Karpas-422 (cell line): ENCODE data around the gene CLASP1. TPM values are rescaled to one million over a fixed set of nuclear protein-coding genes. Genes with fewer than 3 reads are reported as not detected.
A peak's percentile ranks its signal among the peaks of the same experiment; 100 is the strongest.
"Not testable (repeated sequence)": the region's sequence is repeated elsewhere in the genome, so short reads cannot be mapped to it uniquely, and the experiment has no call there.

Source experiments
- DNase-seq: peaks from one replicate; pipeline ENCODE4 v3.0.0-alpha.2; 2015
- H2AFZ ChIP-seq: fragments of 200-600 bp; sonication (generic); 2 replicates; pipeline ENCODE4 v1.6.1; 2014; ENCODE audit warnings: antibody characterized with exemption, low read length, mixed read lengths
- H3K27ac ChIP-seq: fragments of 200-600 bp; sonication (generic); 2 replicates; pipeline ENCODE4 v1.5.1; 2014; ENCODE audit warnings: mild to moderate bottlenecking, low read length, moderate library complexity
- H3K27me3 ChIP-seq: fragments of 200-600 bp; sonication (generic); 2 replicates; pipeline ENCODE4 v1.6.1; 2014; ENCODE audit warnings: low read length, mixed read lengths
- H3K36me3 ChIP-seq: fragments of 200-600 bp; sonication (generic); 2 replicates; pipeline ENCODE4 v1.6.1; 2014; ENCODE audit warnings: low read length, mixed read lengths; ENCODE audit not compliant: insufficient read depth
- H3K4me1 ChIP-seq: fragments of 200-600 bp; sonication (generic); 2 replicates; pipeline ENCODE4 v1.6.1; 2014; ENCODE audit warnings: mild to moderate bottlenecking, low read length, mixed read lengths
- H3K4me2 ChIP-seq: fragments of 200-600 bp; sonication (generic); 2 replicates; pipeline ENCODE4 v1.6.1; 2014; ENCODE audit warnings: low read length, low read depth, mild to moderate bottlenecking; ENCODE audit not compliant: poor library complexity, severe bottlenecking
- H3K4me3 ChIP-seq: fragments of 200-600 bp; sonication (generic); 2 replicates; pipeline ENCODE4 v1.5.1; 2014; ENCODE audit warnings: mild to moderate bottlenecking, antibody characterized with exemption, low read length, mixed read lengths
- H3K79me2 ChIP-seq: fragments of 200-600 bp; sonication (generic); 2 replicates; pipeline ENCODE4 v1.6.1; 2014; ENCODE audit warnings: mild to moderate bottlenecking, low read length, mixed read lengths
- H3K9ac ChIP-seq: fragments of 200-600 bp; sonication (generic); 2 replicates; pipeline ENCODE4 v1.6.0; 2014; ENCODE audit warnings: low read length
- H3K9me2 ChIP-seq: fragments of 200-600 bp; sonication (generic), shearing (Covaris generic); replicated peaks from 2 replicates; pipeline ENCODE4 v1.6.0; 2014; ENCODE audit warnings: mild to moderate bottlenecking, low read length, moderate library complexity; ENCODE audit not compliant: insufficient read depth
- H3K9me3 ChIP-seq: fragments of 300-700, 200-600 bp; sonication (generic); 2 replicates; pipeline ENCODE4 v1.6.1; 2014; ENCODE audit warnings: low read length, mixed read lengths
- H4K20me1 ChIP-seq: fragments of 200-600 bp; sonication (generic); 2 replicates; pipeline ENCODE4 v1.6.1; 2014; ENCODE audit warnings: mild to moderate bottlenecking, antibody characterized with exemption, low read length, low read depth; ENCODE audit not compliant: insufficient read depth
- total RNA-seq: library from RNA; depleted of rRNA; stranded (reverse); fragments of >200 nt; shearing (Covaris generic); gene quantifications from 2 replicates; pipeline ENCODE4 v1.2.3, GENCODE V29; 2014; ENCODE audit warnings: low replicate concordance

Gene CLASP1
- total RNA-seq, 1 experiment from 2014 or later: 102 TPM

GRCh38 chr2:121626777-121627524 is 22.3 kb downstream of the CLASP1 start:
- Histone ChIP-seq H3K9me2 (no peaks in the 10 kb centered on the region), H3K27me3 (no peaks in the 10 kb centered on the region), H3K27ac (no peak overlapping the region), H3K79me2 (peaks cover 94% of the 10 kb centered on the region), H3K4me3 (no peak overlapping the region), H3K36me3 (no peaks in the 10 kb centered on the region), H3K9ac (no peak overlapping the region), H3K9me3 (no peaks in the 10 kb centered on the region), H3K4me2 (no peak overlapping the region), H4K20me1 (no peaks in the 10 kb centered on the region), H3K4me1 (no peaks in the 10 kb centered on the region), H2AFZ (no peak overlapping the region)
- DNase-seq: no peak

GRCh38 chr2:121625953-121626352 is 23.3 kb downstream of the CLASP1 start:
- H3K9me2 ChIP-seq: no peaks in the 10 kb centered on the region
- no peaks in the 10 kb centered on the region for H4K20me1 ChIP-seq
- no peak overlapping the region for H2AFZ ChIP-seq
- no peak for DNase-seq
- H3K27me3 ChIP-seq: no peaks in the 10 kb centered on the region
- no peaks in the 10 kb centered on the region for H3K9me3 ChIP-seq
- H3K4me2 ChIP-seq: no peak overlapping the region
- H3K27ac ChIP-seq: no peak overlapping the region
- peaks cover 94% of the 10 kb centered on the region for H3K79me2 ChIP-seq
- no peak overlapping the region for H3K4me3 ChIP-seq
- no peak overlapping the region for H3K9ac ChIP-seq
- H3K36me3 ChIP-seq: no peaks in the 10 kb centered on the region
- H3K4me1 ChIP-seq: no peaks in the 10 kb centered on the region

- no peak for DNase-seq
Observed at GRCh38 chr2:121617042-121617599, 32.1 kb downstream of the CLASP1 start.

GRCh38 chr2:121613774-121614173 is 35.5 kb downstream of the CLASP1 start:
- no peak for DNase-seq
- peaks cover 20% of the 10 kb centered on the region for H3K36me3 ChIP-seq
- peak overlapping the region; percentile 26; the same call in 1 of the 2 replicates for H3K4me3 ChIP-seq
- no peak overlapping the region for H3K9ac ChIP-seq
- H3K27me3 ChIP-seq: no peaks in the 10 kb centered on the region
- H3K4me1 ChIP-seq: peaks cover 9% of the 10 kb centered on the region; the same call in 1 of the 2 replicates
- no peak overlapping the region for H3K27ac ChIP-seq
- no peak overlapping the region for H3K4me2 ChIP-seq
- 0 out of 2 replicates have a peak, but pooled peaks cover 1% of the 10 kb centered on the region for H3K9me2 ChIP-seq
- peaks cover 86% of the 10 kb centered on the region for H3K79me2 ChIP-seq
- H4K20me1 ChIP-seq: no peaks in the 10 kb centered on the region
- H3K9me3 ChIP-seq: peaks cover 16% of the 10 kb centered on the region
- H2AFZ ChIP-seq: no peak overlapping the region

More at GRCh38 chr2:121617042-121617599, 32.1 kb downstream of the CLASP1 start:
- Histone ChIP-seq H3K4me3 (no peak overlapping the region), H3K9me2 (0 out of 2 replicates have a peak, but pooled peaks cover 4% of the 10 kb centered on the region), H3K36me3 (peaks cover 20% of the 10 kb centered on the region), H4K20me1 (no peaks in the 10 kb centered on the region), H3K4me2 (no peak overlapping the region), H3K9ac (no peak overlapping the region), H3K4me1 (peaks cover 11% of the 10 kb centered on the region; the same call in 1 of the 2 replicates), H2AFZ (no peak overlapping the region), H3K27me3 (no peaks in the 10 kb centered on the region), H3K27ac (no peak overlapping the region), H3K79me2 (peaks cover 100% of the 10 kb centered on the region), H3K9me3 (peaks cover 10% of the 10 kb centered on the region)

- H3K4me3 ChIP-seq: no peak overlapping the region
- no peak overlapping the region for H3K4me2 ChIP-seq
- H3K9me2 ChIP-seq: no peaks in the 10 kb centered on the region
- H2AFZ ChIP-seq: no peak overlapping the region
- peaks cover 86% of the 10 kb centered on the region for H3K79me2 ChIP-seq
- H3K4me1 ChIP-seq: peaks cover 7% of the 10 kb centered on the region; the same call in 1 of the 2 replicates
- no peak for DNase-seq
- H3K27me3 ChIP-seq: no peaks in the 10 kb centered on the region
- peaks cover 20% of the 10 kb centered on the region for H3K36me3 ChIP-seq
- H3K27ac ChIP-seq: no peak overlapping the region
- no peak overlapping the region for H3K9ac ChIP-seq
- peaks cover 16% of the 10 kb centered on the region for H3K9me3 ChIP-seq
- H4K20me1 ChIP-seq: no peaks in the 10 kb centered on the region
Observed at GRCh38 chr2:121613152-121613551, 36.1 kb downstream of the CLASP1 start.

- Histone ChIP-seq H3K4me2 (no peak overlapping the region), H3K4me1 (0 out of 2 replicates have a peak, but pooled peaks cover under 1% of the 10 kb centered on the region), H3K27me3 (no peaks in the 10 kb centered on the region), H3K79me2 (peaks cover 86% of the 10 kb centered on the region), H2AFZ (no peak overlapping the region), H3K36me3 (peaks cover 20% of the 10 kb centered on the region), H4K20me1 (no peaks in the 10 kb centered on the region), H3K4me3 (no peak overlapping the region; the same call in 1 of the 2 replicates), H3K27ac (peak overlapping the region; percentile 73), H3K9me2 (no peaks in the 10 kb centered on the region), H3K9ac (no peak overlapping the region), H3K9me3 (peaks cover 16% of the 10 kb centered on the region)
- DNase-seq: peak; percentile 75
Observed at GRCh38 chr2:121611730-121612705, 37.2 kb downstream of the CLASP1 start.

GRCh38 chr2:121611048-121611649 is 38.1 kb downstream of the CLASP1 start:
- H4K20me1 ChIP-seq, DNase-seq: not testable (repeated sequence)

More at GRCh38 chr2:121611048-121611649, 38.1 kb downstream of the CLASP1 start:
- not testable (repeated sequence) for H3K9me2 ChIP-seq, H2AFZ ChIP-seq, H3K27me3 ChIP-seq, H3K4me1 ChIP-seq, H3K4me3 ChIP-seq, H3K9ac ChIP-seq, H3K4me2 ChIP-seq
- Histone ChIP-seq H3K79me2 (peaks cover 83% of the 10 kb centered on the region), H3K9me3 (peaks cover 16% of the 10 kb centered on the region), H3K27ac (peak overlapping the region; percentile 73), H3K36me3 (peaks cover 20% of the 10 kb centered on the region)
